Omental fat pad (tissue), 4 donors: ENCODE measurements around the gene TSPOAP1. TPM values are rescaled to one million over a fixed set of nuclear protein-coding genes. Genes with fewer than 3 reads are reported as not detected.

ENCODE experiments used
- ATAC-seq: fragments of 150-250 bp; one replicate; pipeline ENCODE4 v1.9.1; 2016; ENCODE audit warnings: mild to moderate bottlenecking, moderate library complexity; ENCODE audit not compliant: low FRiP score
- DNase-seq: peaks from one replicate; pipeline ENCODE4 v3.0.0-alpha.2; 2019; ENCODE audit warnings: low spot score
- CTCF ChIP-seq, 3 donors: fragments of 450-650 bp; IDR thresholded peaks; one replicate each; pipeline ENCODE4 v1.5.1; 2016 to 2017; ENCODE audit warnings: antibody characterized with exemption in 3 of 3, mild to moderate bottlenecking in 3 of 3, moderate library complexity in 2 of 3
- total RNA-seq, 4 donors: library from RNA; depleted of rRNA; stranded (reverse); fragments of >200 nt; gene quantifications; one replicate each; pipeline ENCODE4 v1.1.0, GENCODE V29; 2016

Gene TSPOAP1
- total RNA-seq, 4 donors from 2014 or later = 1.9 to 13.6 (median 5.4) TPM

GRCh38 chr17:58323366-58324055, 5.1 kb downstream of the TSPOAP1 start:
- no peak for TF ChIP-seq CTCF (IDR thresholded peaks at IDR 0.05)
- DNase-seq (no peak), ATAC-seq (no peak)

DNA sequence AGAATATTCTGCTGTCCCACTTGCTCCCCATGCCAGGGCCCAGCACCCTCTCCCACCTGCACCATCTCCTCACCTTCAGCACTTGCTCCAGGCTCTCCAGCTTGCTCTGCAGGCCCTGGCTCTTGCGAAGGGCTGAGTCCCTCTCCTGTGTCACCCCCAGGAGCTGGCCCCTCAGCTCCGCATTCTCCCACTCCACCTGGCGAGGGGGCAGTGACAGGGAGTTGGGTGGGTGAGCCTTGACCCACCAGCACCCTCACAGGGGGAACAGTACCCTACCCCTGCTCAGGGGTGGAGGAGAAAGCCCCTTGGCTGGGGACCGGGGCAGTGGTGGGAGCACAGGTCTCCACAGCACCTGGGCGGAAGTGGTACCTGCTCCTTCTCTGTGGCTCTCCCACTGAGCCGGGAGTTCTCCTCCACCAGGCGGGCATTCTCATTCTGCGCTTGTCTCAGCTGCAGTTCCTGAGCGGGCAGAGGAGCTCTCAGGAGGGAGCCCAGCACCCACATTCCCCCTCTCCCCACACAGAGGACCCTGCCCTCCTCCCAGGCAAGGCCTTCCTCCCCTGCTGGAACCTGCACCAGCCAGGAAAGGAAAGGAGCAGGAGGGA, 5.9 kb downstream of the TSPOAP1 start:
- DNase-seq = no peak
- TF ChIP-seq CTCF (IDR thresholded peaks at IDR 0.05) = no peak
- no peak for ATAC-seq

DNA sequence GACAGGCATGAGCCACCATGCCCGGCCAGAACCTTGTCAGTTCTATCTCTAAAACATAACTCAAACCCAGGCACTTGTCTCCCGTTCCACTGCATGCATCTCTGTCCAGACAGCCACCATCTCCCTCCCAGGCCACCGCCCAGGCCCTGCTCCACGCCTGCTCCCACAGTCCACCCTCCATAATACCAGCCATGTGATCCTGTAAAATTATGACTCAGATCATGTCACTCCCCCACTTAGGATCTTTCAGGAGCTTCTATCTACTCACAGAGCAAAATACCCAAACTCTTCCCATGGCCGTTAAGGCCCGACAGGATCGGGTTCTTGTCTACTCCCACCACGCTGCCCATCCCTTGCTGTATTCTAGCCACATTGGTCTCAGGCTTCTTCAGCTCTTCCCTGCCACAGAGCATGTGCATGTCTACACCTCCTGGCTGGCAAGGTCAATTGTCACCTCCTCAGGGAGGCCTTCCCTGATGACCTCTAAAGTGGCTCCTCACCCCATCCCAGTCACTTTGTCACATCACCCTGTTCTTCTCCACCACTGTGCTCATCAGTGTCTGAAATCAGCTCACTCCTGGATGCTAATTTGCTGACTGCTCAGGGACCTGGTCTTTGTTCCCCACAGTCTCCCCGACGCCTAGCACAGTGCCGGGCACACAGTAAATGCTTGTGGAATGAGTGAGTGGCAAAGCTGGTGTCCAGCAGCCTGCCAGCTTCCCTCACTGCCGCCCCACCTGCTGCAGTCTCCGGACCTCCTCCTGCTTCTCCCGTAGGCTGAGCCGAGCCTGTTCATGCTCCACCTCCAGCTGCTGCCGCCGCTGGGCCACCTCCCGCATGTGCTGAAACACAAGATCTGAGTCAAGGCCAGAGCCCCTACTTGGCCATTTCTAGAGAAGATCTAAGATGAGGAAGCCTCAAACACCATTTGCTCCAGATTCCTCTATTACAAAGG, 6.7 kb downstream of the TSPOAP1 start:
- ATAC-seq (no peak), DNase-seq (no peak)
- no peak for TF ChIP-seq CTCF (IDR thresholded peaks at IDR 0.05)

DNA sequence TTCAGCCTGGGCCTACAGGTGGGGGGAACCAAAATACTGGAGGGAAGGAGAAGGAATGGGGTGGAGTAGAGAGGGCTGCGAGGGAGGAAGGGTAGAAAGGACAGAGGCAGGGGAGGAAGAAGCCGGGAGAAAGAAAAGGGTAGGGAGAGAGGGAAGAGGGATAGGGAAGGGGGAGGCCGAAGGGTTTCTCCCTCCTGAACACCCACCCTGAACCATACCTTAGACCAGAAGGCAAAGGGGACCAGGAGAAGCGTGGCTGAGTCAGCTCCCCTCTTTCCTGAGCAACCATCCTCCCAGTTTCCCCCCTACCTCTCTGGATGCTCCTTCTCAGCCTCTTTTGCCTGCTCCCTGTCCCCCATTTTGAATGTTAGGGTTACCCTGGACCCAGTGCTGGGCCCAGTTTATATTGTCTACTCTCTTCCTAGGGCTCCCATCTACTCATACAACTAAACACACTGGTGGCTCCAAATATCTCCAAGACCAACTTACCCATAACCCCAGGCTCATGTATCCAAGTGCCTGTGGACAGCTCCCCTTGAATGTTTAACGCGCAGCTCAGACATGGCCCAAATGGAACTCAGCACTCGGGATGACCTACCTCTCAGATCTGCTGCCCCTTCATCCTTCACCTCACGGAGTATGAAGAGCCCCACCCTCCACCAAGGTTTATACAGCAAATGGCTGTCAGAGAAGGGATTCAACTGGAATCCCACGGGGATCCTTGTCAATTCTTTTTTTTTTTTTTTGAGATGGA, 7.8 kb downstream of the TSPOAP1 start:
- ATAC-seq (no peak), DNase-seq (no peak)
- TF ChIP-seq CTCF (IDR thresholded peaks at IDR 0.05) = no peak

DNA sequence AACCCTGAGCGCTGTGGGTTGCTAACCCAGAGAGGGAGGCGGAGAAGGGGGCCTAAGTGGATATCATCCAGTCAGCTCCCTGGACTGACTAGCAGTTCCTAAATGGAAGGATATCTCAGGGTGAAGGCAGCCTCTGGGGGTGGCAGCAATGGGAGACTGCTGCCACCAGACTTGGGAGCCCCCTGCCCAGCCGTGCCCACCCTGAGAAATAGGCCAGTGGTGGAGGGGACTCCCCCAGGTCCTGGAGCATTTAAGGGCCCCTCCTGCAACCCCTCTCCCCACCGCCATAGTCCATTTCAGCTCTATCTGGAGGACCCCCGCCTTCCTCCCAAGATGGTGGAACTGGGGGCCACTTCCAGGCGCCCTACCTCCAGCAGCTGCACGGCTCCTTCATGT, 8.4 kb downstream of the TSPOAP1 start:
- no peak for DNase-seq
- TF ChIP-seq CTCF (IDR thresholded peaks at IDR 0.05) = no peak
- no peak for ATAC-seq
